HG03565 (cell line): ENCODE measurements around the gene FAM9C.

Experiments used
- ATAC-seq: cut with Tn5 transposase; IDR thresholded peaks from one replicate; pipeline ENCODE4 v1.9.1; 2021; ENCODE audit warnings: mild to moderate bottlenecking, moderate library complexity; ENCODE audit not compliant: unreplicated experiment

FAM9C gene

DNA sequence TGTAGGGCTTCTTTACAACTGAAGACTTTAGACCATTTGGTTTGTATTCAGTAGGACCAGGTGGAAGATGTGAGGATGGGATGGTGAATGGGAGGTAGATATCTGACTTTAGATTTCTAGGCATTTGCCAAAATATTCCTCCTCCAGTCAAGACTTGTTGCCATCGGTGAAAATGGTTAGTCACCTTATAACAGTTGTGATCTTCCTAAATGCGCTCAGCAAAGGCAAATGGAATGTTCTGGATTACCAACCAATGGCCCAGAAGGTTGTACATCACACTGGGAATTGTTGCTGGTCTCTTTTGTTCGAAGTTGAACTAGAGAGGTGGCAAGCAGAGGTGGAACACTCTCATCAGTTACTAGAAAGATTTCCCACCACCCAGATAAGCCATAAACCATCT is 35.6 kb downstream of the FAM9C start:
- no peak for ATAC-seq

DNA sequence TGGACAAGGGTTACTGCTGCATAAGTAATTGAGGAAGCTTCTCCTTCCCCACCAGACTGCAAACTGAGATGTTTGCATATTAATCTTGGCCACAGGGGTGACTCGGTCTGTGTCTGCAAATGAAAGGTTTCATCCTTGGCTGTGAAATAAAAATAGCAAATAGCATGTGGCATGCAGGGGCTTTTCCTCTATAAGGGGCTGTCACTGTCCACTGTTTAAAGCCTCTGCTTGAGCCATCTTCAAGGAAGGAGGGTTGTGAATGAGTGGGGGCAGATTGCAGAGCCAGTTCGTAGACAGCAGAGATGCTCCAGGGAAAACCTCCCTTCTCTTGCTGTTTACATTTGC is 36.3 kb downstream of the FAM9C start:
- no peak for ATAC-seq

DNA sequence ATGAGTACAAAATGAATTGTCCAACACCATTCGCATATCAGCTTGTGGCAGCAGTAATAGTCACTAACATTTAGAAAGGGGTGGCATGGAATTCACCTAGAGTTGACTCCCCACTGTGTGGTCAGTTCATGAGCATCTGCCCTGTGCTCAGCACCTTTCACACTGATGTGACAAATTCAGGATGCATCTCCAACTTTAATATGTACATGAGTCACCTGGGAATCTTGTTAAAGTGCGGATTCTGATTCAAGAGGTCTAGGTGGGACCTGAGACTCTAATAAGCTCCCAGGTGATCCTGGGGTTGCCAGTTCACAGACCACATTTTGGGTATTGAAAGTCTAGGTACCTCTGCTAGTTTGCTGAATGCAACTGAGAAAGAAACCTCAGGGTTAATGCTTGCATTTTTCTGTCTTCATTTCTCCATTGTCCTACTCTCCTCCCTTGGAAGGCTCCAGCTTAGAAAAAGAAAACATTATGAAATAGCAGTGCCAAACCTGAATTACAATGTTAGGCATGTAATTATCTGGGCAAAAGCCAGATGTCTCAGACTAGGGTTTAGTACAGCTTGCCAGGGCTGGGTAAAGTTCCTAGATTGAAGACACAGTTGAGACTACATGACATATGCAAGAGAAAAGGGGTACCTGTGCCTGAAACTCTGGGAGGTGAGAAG is 36.8 kb downstream of the FAM9C start:
- no peak for ATAC-seq

DNA sequence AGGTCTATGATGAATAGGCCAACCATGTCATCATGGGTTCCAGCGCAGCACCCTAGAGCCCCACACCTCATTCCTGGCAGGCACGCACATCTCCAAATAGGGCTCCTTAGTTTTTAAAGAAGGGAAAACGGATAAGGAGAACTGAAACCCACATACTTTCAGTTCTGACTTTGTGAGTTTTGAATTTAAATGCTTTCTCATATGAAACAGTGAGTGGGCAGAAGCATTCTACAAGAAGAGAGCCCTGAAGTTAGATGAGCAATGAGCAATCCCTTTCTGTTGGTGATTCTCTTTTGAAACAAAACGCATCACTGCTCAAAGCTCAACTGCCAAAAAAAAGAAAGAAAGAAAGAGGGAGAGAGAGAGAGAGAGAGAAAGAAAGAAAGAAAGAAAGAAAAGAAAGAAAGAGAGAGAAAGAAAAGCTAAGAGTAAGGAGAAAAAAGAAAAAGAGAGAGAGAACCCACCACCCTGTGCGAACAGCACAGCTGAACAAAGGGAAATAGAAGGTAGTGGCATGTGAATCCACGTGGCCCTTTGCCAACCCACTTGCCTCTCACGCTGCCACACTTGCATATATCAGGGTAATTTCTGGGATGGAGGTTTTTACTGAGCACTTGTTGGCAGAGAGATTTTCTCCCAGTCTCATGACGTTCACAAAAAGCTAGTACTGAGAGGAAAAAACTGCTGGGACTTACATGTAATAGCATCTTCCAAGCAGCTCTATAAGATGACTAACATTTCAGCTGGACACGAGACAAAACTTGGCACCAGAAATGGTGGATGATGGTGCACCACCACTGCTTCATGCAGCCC is 38.6 kb downstream of the FAM9C start:
- ATAC-seq = peak; percentile 39

DNA sequence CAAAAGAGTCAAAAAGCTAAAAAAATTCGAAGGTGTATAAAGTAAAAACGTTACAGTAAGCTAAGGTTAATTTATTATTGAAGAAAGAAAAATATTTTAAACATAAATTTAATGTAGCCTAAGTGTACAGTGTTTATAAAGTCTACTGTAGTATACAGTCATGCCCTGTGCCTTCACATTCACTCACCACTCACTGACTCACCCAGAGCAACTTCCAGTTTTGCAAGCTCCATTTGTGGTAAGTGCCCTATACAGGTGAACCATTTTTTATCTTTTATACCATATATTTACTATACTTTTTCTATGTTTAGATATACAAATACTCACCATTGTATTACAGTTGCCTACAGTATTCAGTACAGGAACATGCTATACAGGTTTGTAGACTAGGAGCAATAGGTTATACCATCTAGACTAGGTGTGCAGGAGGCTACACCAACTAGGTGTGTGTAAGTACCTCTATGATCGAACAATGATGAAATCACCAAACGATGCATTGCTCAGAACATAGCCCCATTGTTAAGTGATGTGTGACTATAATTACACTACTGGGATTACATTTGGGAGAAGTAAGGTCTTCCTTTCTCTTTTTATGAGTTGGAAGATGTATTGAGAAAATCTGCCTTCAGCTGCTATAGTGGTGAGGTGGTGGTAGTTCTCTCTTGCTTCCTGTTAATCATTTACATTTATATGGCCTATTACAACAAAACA is 42.3 kb downstream of the FAM9C start:
- no peak for ATAC-seq

DNA sequence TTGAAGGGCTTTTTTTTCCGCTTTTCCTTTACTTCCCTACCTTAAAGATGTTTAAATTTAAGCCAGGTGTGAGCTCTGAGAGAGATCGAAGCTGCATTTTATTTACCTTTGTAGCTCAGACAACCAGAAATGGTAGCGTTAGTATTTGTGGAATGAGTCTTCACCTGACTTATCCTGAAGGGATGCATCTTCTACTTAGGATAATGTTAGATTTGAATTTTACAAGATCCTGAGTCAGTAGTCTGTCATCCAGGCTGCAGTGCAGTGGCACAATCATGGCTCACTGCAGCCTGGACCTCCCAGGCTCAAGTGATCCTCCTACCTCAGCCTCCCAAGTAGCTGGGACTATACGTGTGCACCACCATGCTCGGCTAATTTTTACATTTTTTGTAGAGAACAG is 43.3 kb downstream of the FAM9C start:
- no peak for ATAC-seq

DNA sequence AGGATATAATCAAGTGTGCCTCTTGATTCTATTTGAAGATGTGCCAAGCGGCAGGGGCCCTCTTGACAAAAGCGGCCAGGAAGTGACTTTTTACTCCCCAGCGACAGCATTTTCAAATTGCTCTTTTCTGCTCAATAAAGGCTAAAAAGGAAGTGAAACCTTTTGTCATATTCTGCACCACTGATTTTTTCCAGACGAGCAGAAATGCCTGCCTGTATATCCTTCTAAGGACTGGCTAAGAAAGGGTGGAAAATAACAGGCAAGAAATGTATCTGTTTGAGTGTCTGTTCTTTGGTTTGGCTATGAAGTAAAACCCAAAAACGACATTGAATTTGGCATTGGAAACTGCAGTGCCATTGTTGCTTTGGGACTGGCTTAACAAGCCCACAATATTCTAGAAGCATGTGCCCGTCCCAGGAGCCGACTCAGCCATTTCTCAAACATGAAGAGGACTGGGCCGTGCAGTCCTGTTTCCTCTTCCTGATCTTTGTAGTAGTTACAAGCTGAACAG is 44.1 kb downstream of the FAM9C start:
- no peak for ATAC-seq

DNA sequence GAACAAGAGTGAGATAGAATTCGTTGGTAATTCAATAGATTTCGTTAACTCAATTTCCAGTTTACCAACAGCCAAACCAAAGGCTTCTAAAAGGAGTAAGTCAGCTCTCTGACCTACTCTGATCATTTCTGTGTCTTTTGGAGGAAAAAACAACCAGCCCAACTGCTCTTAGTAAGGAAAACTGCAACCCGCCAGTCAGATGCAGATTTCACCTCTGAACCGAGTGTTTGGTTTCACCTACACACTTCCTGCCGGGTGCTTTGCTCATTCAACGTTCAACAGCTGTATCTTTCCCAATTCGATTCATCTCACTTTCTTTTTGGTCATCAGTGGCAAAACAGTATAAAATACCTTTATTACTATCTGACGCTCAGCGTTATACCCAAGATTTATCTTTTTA is 45.0 kb downstream of the FAM9C start:
- peak; percentile 38 for ATAC-seq

DNA sequence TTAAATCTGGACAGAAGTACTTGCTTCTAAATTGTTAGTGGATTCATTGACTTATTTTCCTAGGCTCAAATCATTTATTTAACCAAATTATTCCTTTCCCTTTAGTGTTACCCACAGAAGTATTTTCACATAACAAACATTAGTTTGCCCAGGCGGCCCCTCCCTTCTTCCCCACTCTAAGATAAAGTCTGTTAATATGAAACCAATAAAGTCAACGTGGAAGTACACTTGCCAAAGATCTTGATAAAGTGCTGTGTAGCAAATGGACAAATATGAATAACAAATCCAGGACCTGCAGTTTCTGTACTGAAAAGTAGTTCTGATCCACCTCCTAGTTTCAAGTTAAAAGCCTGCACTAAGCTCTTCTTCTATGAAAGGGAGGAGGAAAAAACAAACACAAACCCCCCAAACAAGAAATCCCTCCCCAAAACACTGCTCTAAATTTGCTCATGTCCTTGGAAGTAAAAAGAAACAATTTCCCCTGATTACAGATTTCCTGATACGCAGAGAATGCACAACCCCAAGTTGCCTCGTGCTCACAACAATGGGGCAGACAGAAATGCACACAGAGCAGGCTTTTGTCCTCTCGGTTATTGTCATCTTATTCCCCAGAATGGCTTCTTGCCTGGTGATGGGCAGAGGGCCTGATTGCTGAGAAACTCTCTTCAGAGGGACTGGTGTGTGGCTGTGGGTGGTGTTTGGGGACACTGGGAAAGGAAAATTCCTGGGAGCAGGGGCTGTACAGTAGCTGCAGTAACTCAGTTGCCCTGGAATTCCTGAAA is 46.3 kb downstream of the FAM9C start:
- no peak for ATAC-seq

DNA sequence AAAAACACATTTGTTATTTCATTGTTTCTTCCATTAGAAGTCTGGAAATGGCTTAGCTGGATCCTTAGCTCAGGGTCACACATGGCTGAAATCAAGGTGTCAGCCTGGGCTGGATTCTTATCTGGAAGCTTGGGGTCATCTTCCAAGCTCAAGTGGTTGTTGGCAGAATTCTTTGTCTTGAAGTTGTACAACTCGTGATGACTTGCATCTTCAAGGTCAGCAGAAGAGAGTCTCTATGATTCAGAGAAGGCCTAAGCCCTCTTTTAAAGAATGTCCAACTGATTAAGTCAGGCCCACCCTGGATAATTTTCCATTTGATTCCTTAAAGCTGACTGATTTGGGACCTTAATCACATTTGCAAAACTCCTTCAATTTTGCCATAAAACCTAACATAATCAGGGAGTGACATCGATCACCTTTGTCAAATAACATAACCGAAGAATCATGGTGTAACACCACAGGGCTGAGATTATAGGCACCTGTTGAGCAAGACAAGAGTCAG is 47.4 kb downstream of the FAM9C start:
- no peak for ATAC-seq

DNA sequence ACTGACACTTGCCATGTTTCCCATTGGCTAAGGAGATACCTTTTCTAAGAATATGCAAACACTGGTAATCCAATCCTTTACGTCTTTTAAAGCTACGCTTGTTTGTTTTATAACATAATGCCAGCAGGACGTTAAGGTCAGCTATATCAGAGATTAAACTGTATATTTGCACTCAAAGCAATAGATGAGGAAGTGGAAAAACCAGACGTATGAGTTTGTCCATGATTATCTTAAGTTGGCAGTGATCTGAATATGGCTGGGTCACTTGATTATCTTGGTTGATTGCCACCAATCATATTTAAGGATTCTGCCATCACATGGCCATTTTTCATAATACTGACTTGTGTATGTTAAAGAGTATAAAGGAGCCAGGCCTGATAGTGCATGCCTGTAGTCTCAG is 50.1 kb downstream of the FAM9C start:
- no peak for ATAC-seq

DNA sequence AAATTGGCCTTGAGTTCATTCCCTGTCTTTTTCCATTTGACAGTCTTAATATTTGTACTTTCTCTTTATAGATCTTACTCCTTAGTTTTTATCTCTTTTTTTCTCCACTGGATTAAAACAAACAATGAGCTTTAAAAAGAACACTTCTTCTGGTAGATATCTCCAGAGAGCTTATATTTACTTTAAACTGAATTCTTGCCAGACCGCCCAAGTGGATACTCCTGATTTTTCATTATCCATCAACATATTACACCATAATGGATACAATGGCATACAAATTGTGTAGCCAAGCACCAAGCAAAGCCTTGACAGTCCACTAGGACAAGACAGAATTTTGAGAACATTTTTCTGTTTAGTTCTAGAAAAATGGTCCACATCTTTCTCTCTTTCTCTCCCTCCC is 50.6 kb downstream of the FAM9C start:
- ATAC-seq = no peak

DNA sequence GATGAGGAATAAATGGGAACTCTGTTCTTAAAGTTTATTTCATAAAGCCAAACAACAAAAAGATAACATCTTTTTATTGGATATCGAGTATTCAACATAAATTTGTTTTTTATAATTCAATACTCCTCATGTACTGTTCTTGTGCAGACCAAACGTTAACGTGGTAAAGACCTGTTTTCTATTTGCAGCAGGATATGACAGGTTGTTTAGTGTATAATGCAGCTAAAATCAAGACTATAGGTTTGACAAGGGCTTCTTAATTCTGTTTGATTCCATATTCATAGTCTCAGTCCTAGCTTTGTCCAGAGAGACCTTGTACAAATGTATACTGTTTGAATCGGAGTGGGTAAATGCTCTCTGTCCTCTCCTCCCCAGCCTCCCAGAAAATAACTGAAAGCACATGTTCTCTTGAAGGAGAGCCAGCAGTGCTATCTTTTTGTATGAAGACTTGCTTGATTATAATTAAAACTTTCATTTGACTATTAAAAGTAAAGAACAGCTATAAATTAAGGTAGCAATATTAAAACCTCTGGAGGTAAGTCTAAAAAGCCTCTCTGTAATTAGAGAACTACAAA is 51.8 kb downstream of the FAM9C start:
- no peak for ATAC-seq

DNA sequence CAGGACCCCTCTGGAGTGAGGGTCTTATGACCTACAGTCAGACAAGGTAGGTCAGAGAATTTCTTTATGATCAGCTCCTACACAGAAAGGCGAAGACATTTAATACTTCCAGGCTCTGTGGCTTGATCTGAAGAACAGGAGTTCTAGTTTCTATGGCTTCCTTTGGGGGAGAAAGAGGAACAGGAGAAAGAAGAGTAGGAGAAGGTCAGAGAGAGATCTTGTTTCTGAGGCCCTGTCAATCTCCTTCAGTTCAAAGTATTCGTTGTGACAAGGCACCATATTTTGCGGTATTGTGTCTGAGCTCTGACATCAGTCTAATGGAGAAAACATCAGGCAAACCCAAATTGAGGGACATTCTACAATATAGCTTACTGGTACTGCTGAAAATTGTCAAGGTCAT is 52.8 kb downstream of the FAM9C start:
- no peak for ATAC-seq

DNA sequence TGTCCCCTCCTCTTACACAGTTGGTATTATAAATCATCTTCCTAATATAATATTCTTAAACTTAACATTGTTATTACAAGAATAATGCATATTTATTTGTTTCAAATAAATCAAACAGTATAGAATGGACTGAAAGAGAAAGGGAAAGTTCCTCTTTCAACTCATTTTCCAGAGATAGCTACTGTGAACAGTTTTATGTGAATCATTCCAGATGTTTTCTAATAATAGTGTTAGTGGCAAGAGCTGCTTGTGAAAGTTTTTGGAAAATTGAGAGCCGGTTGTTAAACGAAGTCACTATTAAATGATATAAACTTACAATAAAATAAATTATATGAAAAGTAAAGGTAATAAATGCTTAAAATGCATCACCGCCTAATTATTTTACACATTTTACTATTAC is 55.0 kb downstream of the FAM9C start:
- ATAC-seq = no peak

DNA sequence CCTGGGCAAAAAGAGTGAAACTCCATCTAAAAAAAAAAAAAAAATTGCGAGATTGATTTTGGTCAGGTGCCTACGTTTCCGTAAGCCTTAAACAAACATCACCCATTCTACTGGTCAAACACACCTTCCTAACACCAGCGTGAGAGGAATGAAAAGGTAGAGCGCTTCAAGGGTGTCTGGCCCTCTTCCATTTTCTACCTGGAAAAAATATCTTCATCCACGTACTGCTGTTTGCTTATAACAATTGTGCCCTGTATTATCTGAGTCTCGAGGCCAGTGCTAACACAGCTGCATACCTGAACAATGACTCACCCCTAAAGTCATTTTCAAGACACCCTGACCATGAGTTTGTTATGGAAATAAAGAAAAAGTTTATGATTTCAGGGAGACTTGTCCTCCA is 55.6 kb downstream of the FAM9C start:
- ATAC-seq = no peak

DNA sequence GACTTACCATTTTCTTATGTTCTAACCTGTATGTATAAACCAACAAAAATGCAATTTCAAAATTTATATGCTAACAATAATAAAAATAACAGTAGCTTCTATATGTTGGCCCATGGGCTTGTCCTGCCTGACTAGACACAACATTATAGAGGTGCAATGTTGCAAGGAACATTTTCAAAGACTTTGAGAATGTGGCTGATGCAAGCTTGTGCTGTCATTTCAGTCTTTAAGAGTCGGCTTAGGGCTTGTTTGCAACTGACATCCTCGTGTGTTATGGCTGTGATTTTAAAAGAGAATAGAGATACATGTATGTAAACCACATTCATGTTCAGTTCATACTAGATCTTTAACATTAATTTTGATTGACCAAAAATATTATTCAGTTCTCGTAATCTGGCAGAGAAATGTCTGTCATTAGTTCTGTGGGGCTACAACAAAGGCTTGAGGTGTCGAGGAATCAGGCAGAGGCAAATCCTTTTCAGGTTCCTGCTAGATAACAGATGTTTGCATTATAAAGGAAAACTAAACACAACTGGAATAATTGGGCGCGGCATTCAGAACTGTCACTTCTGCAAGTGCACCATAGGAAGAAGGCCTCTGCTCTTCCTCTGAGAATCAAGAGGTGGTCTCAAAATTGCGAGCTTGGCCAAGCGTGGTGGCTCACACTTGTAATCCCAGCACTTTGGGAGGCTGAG is 56.4 kb downstream of the FAM9C start:
- no peak for ATAC-seq

DNA sequence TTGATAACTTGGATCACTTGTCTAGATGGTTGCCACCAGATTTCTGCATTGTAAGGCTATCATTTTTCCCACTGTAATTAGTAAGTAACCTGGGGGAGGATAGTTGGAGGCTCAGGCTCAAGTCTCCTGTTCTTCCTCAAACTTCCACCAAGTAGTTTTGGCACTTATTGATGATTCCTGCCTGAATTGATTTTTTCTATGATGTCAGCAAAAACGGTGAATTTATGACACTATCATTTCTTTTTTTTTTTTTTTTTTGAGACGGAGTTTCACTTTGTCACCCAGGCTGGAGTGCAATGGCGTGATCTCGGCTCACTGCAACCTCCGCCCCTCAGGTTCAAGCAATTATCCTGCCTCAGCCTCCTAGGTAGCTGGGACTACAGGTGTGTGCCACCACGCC is 57.1 kb downstream of the FAM9C start:
- ATAC-seq = no peak

DNA sequence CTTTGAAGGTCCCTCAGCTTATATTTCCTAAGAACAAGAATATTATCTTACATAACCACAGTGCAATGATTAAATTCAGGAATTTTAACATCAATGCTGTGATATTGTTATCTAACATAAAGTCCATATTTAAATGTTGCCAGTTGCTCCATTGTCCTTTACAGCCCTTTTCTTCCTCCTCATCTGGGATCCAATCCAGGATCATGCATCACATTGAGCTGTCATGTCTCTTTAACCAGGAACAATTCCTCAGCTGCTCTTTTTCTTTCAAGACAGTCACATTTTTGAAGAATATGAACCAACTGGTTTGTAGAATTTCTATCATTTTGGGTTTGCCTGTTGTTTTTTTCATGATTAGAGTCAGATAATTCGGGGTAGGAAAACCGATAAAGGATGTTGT is 57.5 kb downstream of the FAM9C start:
- no peak for ATAC-seq

DNA sequence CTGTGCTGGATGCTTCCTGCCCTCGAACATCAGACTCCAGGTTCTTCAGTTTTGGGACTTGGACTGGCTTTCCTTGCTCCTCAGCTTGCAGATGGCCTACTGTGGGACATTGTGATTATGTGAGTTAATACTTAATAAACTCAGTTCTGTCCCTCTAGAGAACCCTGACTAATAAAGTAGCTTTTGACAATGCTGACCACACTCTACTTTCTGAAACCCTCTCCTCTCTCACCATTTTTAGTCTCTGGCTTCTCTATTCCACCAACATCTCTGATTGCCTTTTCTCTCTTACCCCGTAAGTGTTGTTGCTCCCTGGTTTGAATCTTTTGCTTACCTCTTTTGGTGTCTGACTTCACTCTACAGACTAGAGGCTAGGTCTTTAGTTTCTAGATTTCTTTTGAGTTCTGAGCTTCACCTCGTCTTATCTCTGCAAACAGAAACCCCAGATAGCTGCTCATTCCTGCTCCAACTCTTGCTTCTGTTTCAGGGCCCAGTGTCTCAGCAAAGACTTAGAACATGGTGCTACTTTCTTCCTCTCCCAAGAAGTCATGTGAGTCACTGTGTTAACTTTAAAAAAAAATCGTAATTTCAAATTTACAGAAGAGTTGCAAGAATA is 58.1 kb downstream of the FAM9C start:
- ATAC-seq = no peak
